IPS-NIHi7 (cell line): ENCODE results near the gene CPED1.
"Not testable (repeated sequence)": the region's sequence is repeated elsewhere in the genome, so short reads cannot be mapped to it uniquely, and the experiment has no call there.

Source experiments
- DNase-seq: peaks from one replicate; pipeline ENCODE4 v3.0.0; 2012; ENCODE audit warnings: mixed read lengths; ENCODE audit errors: extremely low spot score

Gene CPED1

GRCh38 chr7:121039510-121039822 lies 51.0 kb downstream of the CPED1 start:
- no peak for DNase-seq

- DNase-seq = no peak
Observed at GRCh38 chr7:121039994-121040393, 51.5 kb downstream of the CPED1 start.

GRCh38 chr7:121041516-121042148 lies 53.1 kb downstream of the CPED1 start:
- no peak for DNase-seq

GRCh38 chr7:121042195-121042594 lies 53.7 kb downstream of the CPED1 start:
- DNase-seq = no peak

- no peak for DNase-seq
Observed at GRCh38 chr7:121042899-121043298, 54.4 kb downstream of the CPED1 start.

GRCh38 chr7:121043314-121044234 lies 55.1 kb downstream of the CPED1 start:
- DNase-seq = no peak

GRCh38 chr7:121045090-121045489 lies 56.6 kb downstream of the CPED1 start:
- DNase-seq = no peak

GRCh38 chr7:121046009-121046408 lies 57.5 kb downstream of the CPED1 start:
- DNase-seq = no peak

GRCh38 chr7:121046893-121047468 lies 58.5 kb downstream of the CPED1 start:
- DNase-seq = no peak

- no peak for DNase-seq
Observed at GRCh38 chr7:121048195-121048594, 59.7 kb downstream of the CPED1 start.

GRCh38 chr7:121049028-121049791 lies 60.7 kb downstream of the CPED1 start:
- DNase-seq = no peak

- DNase-seq = no peak
Observed at GRCh38 chr7:121049897-121050296, 61.4 kb downstream of the CPED1 start.

GRCh38 chr7:121053219-121053618 lies 64.7 kb downstream of the CPED1 start:
- no peak for DNase-seq

- DNase-seq = no peak
Observed at GRCh38 chr7:121054925-121055324, 66.4 kb downstream of the CPED1 start.

- DNase-seq = no peak
Observed at GRCh38 chr7:121057878-121058277, 69.4 kb downstream of the CPED1 start.

GRCh38 chr7:121058975-121059374 lies 70.5 kb downstream of the CPED1 start:
- DNase-seq = no peak

- not testable (repeated sequence) for DNase-seq
Observed at GRCh38 chr7:121059979-121060509, 71.5 kb downstream of the CPED1 start.

- no peak for DNase-seq
Observed at GRCh38 chr7:121061677-121062582, 73.4 kb downstream of the CPED1 start.

GRCh38 chr7:121062671-121063279 lies 74.3 kb downstream of the CPED1 start:
- no peak for DNase-seq

GRCh38 chr7:121067717-121068116 lies 79.2 kb downstream of the CPED1 start:
- DNase-seq = not testable (repeated sequence)
